ENCODE results near the gene ZNF442. TPM values are rescaled to one million over a fixed set of nuclear protein-coding genes. Genes with fewer than 3 reads are reported as not detected.
"Not testable (repeated sequence)": the region's sequence is repeated elsewhere in the genome, so short reads cannot be mapped to it uniquely, and the experiment has no call there.

The ZNF442 gene
- total and polyA plus RNA-seq, 2 donors, result 3.8 to 13.4 TPM

GRCh38 chr19:12350890-12351197 lies 14.6 kb downstream of the ZNF442 start:
- Histone ChIP-seq H3K4me1 (ENCODE audit: insufficient read depth) (no peaks in the 10 kb centered on the region), H3K4me3 (ENCODE audit: low read depth, low read length) (no peak overlapping the region), H3K36me3 (ENCODE audit: insufficient read depth) (no peaks in the 10 kb centered on the region), H3K27ac (ENCODE audit: low read depth) (no peak overlapping the region)
- DNase-seq (ENCODE audit: extremely low spot score), result no peak
- 98% methylated on average over 5 of the region's 5 CpGs for WGBS

- WGBS, result 97% methylated on average over 8 of the region's 8 CpGs
- DNase-seq (ENCODE audit: extremely low spot score), result no peak
- H3K27ac ChIP-seq (ENCODE audit: low read depth), result no peak overlapping the region
- no peaks in the 10 kb centered on the region for H3K36me3 ChIP-seq (ENCODE audit: insufficient read depth)
- H3K4me3 ChIP-seq (ENCODE audit: low read depth, low read length), result no peak overlapping the region
- no peaks in the 10 kb centered on the region for H3K4me1 ChIP-seq (ENCODE audit: insufficient read depth)
These were observed 15.1 kb downstream of the ZNF442 start for GRCh38 chr19:12350185-12350889.

DNA sequence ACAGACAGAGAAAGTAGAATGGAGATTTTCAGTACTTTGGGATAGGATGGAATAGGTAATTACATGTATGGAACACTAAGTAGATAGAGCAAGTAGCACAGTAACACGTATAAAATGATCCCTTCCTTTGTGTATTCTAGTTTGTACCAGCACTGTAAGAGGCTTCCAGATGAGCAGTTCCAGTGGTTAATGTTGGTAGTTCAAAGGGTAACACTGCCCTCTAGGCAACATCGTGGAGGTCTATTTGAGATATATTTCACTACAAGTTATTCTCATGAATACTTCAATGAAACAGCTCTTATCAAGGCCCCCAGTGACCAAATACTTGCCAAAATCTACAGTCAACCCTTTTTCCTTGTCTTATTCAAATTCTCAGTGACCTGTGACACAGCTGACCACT lies 18.6 kb downstream of the ZNF442 start:
- WGBS, result 80% methylated on average over 2 of the region's 2 CpGs

DNA sequence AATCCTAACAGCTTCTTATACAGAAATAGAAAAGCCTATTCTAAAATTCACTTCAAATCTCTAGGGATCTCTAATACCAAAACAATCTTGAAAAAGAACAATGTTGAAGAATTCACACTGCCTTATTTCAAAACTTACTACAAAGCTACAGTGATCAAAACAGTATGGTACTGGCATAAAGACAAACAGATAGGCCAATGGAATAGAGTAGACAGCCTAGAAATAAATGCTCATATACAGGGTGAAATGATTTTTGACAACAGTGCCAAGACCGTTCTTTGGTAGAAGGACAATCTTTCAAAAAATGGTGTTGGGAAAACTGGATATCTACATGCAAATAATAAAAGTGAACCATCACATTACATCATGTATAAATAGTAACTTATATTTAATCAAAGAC lies 20.3 kb downstream of the ZNF442 start:
- DNase-seq (ENCODE audit: extremely low spot score), result no peak
- 99% methylated on average over 1 of the region's 1 CpG for WGBS
- Histone ChIP-seq H3K4me1 (ENCODE audit: insufficient read depth) (no peaks in the 10 kb centered on the region), H3K27ac (ENCODE audit: low read depth) (no peak overlapping the region), H3K4me3 (ENCODE audit: low read depth, low read length) (no peak overlapping the region), H3K36me3 (ENCODE audit: insufficient read depth) (no peaks in the 10 kb centered on the region)

More for the DNA sequence above, 18.6 kb downstream of the ZNF442 start:
- Histone ChIP-seq H3K4me3 (ENCODE audit: low read depth, low read length) (no peak overlapping the region), H3K27ac (ENCODE audit: low read depth) (no peak overlapping the region), H3K4me1 (ENCODE audit: insufficient read depth) (no peaks in the 10 kb centered on the region), H3K36me3 (ENCODE audit: insufficient read depth) (no peaks in the 10 kb centered on the region)
- DNase-seq (ENCODE audit: extremely low spot score), result no peak

- 1% methylated on average over 55 of the region's 55 CpGs for WGBS
- Histone ChIP-seq H3K4me3 (ENCODE audit: low read depth, low read length) (peak within 1 kb of the TSS; percentile 57), H3K27ac (ENCODE audit: low read depth) (peak within 1 kb of the TSS; percentile 77), H3K4me1 (ENCODE audit: insufficient read depth) (no peaks in the 10 kb centered on the region), H3K36me3 (ENCODE audit: insufficient read depth) (no peaks in the 10 kb centered on the region)
- DNase-seq (ENCODE audit: extremely low spot score), result peak; percentile 92
These were observed 32.0 kb downstream of the ZNF442 start, which contains the start of gene ZNF563 for GRCh38 chr19:12333162-12334159. Gene ZNF563, minus strand, starts transcription at chr19:12333633. Its CDS starts 151 bp downstream, at chr19:12333482.

- WGBS, result 76% methylated on average over 4 of the region's 4 CpGs
- no peak for DNase-seq (ENCODE audit: extremely low spot score)
- Histone ChIP-seq H3K4me1 (ENCODE audit: insufficient read depth) (no peaks in the 10 kb centered on the region), H3K36me3 (ENCODE audit: insufficient read depth) (no peaks in the 10 kb centered on the region), H3K27ac (ENCODE audit: low read depth) (no peak overlapping the region), H3K4me3 (ENCODE audit: low read depth, low read length) (no peak overlapping the region)
These were observed 34.1 kb downstream of the ZNF442 start for GRCh38 chr19:12331211-12331941.

GRCh38 chr19:12330340-12330739 lies 35.1 kb downstream of the ZNF442 start:
- 99% methylated on average over 4 of the region's 4 CpGs for WGBS
- H3K4me3 ChIP-seq (ENCODE audit: low read depth, low read length), result no peak overlapping the region
- DNase-seq (ENCODE audit: extremely low spot score), result no peak
- H3K36me3 ChIP-seq (ENCODE audit: insufficient read depth), result no peaks in the 10 kb centered on the region
- no peaks in the 10 kb centered on the region for H3K4me1 ChIP-seq (ENCODE audit: insufficient read depth)
- H3K27ac ChIP-seq (ENCODE audit: low read depth), result no peak overlapping the region

- Histone ChIP-seq H3K4me3 (ENCODE audit: low read depth, low read length) (no peak overlapping the region), H3K27ac (ENCODE audit: low read depth) (no peak overlapping the region), H3K4me1 (ENCODE audit: insufficient read depth) (no peaks in the 10 kb centered on the region), H3K36me3 (ENCODE audit: insufficient read depth) (peaks cover 3% of the 10 kb centered on the region)
- no peak for DNase-seq (ENCODE audit: extremely low spot score)
These were observed 39.8 kb downstream of the ZNF442 start for GRCh38 chr19:12325690-12326089.

DNA sequence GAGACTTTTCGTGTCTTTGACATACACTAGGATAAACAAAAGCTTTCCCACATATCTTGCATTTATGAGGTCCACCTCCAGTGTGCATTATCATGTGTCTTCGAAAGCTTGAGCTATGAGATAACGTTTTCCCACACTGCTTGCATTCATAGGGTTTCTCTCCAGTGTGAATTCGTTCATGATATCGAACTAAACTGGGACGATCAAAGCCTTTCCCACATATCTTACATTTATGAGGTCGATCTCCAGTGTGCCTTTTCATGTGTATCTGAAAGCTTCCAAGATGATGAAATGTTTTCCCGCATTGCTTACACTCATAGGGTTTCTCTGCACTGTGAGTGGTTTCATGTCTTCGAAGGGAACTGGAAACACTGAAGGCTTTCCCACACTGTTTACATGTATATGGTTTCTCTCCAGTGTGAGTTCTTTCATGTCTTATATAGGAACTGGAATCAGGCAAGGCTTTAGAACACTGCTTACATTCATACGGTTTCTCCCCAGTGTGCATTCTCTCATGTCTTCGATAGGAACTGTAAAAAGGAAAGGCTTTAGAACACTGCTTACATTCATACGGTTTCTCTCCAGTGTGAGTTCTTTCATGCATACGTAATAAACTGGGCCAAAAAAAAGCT lies 46.6 kb downstream of the ZNF442 start:
- no peak overlapping the region for H3K27ac ChIP-seq (ENCODE audit: low read depth)
- no peaks in the 10 kb centered on the region for H3K4me1 ChIP-seq (ENCODE audit: insufficient read depth)
- H3K36me3 ChIP-seq (ENCODE audit: insufficient read depth), result peaks cover 6% of the 10 kb centered on the region
- no peak overlapping the region for H3K4me3 ChIP-seq (ENCODE audit: low read depth, low read length)
- 94% methylated on average over 13 of the region's 13 CpGs for WGBS
- no peak for DNase-seq (ENCODE audit: extremely low spot score)

DNA sequence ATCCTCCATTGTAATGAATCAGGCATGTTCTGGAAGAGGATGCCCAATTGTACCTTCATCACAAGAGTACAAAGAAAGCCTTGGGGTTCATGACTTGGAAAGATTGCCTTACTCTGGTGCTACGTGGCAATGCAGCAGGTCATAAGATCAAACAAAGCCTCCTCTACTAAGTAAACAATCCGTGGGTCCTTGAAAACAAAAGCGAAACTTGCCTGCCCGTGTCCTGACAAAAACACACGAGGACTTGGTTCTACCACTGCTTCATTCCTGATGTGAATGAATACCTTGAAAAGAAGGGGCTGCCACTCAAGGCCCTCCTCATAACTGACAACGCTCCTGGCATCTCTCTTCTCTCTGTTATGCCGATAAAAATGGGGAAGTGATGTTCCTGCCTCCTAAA lies 50.9 kb downstream of the ZNF442 start:
- Histone ChIP-seq H3K4me3 (ENCODE audit: low read depth, low read length) (no peak overlapping the region), H3K4me1 (ENCODE audit: insufficient read depth) (no peaks in the 10 kb centered on the region), H3K27ac (ENCODE audit: low read depth) (no peak overlapping the region), H3K36me3 (ENCODE audit: insufficient read depth) (peaks cover 2% of the 10 kb centered on the region)
- 72% methylated on average over 7 of the region's 7 CpGs for WGBS
- no peak for DNase-seq (ENCODE audit: extremely low spot score)

- not testable (repeated sequence) for H3K36me3 ChIP-seq (ENCODE audit: insufficient read depth); DNase-seq (ENCODE audit: extremely low spot score); H3K4me3 ChIP-seq (ENCODE audit: low read depth, low read length); H3K27ac ChIP-seq (ENCODE audit: low read depth); H3K4me1 ChIP-seq (ENCODE audit: insufficient read depth)
- WGBS, result 95% methylated on average over 12 of the region's 12 CpGs
These were observed 56.6 kb downstream of the ZNF442 start for GRCh38 chr19:12308891-12309290.

All from urinary bladder (tissue), 4 donors.